HCEC 1CT (cell line): Measurements from ENCODE around the gene EIPR1.
"Not testable (repeated sequence)": the region's sequence is repeated elsewhere in the genome, so short reads cannot be mapped to it uniquely, and the experiment has no call there.

Source experiments
- DNase-seq: peaks from one replicate; pipeline ENCODE4 v3.0.0-alpha.2; 2017

Gene EIPR1

DNA sequence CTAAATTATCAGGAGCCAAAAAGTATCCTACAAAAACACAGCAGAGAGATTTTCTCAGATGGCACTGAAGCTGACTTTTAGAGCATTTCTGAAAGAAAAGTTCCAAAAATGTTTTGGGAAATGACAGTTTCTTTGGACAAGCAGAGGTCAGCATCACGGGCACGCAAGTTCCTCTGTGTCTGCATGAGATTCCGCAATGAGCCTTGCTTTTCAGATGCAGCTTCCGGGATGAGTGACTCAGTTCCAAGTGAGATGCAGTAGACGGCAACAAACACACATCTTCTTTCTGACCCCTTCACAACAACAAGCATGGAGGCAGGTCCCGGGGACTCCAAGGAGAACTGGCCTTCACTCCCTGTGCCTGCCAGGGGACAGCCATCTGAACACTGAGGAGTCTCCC lies 76.6 kb downstream of the EIPR1 start:
- no peak for DNase-seq

DNA sequence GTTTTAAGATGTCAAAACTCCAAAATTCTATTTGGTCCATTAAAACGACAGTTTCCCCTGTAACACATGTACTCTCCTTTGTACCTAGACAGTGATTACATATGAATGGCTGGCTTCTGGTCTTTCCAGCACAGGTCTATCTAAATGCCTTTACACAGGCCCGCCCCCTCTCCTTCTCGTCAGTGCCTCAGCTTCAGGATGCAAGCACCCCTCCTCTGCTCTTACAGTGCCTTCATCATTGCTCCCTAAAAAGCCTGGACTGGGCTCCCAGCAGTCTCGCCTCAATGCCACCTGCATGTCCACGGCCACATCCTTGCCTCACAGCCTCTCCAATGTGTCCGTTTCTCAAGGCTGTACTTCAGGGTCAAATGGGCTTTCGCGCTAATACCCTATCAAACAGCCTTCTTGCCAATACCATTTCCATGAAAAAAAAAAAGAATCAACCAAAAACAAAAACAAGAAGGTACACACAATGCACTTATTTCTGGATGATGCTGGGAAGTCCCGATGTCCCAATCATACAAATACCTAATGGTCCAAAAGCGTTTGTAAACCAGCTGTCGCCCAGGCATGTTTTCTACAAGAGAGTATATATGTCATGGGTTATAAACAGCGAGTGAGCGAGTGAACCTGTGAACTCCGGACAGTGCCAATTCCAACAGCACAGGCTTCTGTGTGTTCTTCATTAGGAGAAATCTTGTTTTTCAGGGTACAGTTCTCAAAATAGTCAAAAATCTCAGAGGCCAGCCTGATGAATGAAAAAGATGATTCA lies 77.2 kb downstream of the EIPR1 start:
- no peak for DNase-seq

DNA sequence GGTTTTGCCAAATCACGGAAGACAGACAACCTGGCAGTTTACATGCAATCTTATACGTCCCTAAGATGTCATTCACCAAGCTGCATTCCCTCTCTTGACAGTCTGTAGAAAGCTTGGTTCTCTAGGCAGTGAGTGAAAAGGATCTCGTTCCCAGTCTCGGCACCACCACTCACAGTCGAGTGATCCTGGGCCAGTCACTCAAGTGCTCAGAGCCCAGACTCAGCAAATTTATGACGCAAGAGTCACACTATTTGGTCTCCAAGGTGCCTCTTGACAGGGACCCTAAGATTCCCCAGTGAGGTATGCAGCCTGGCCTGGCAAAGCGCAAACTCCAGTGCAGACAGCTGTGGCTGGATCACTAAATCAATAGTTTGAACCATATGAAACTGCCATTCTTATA lies 77.9 kb downstream of the EIPR1 start:
- DNase-seq, result no peak

DNA sequence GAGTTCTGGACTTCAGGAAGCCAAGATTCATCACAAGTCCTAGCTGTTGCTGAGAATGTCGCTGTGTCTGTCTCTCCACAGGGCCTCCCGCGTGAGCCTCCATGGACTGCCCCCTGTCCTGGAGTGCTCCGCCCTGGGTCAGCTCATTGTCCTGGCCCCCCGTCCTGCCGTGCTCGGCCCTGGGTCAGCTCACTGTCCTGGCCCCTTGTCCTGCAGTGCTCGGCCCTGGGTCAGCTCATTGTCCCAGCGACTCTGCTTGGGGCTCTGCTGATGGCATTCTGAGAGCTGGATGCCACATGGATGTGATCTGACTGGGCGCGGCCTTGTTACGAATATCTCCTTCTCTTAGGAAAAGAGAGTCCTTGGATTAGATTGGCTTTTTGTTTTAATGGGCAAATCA lies 78.5 kb downstream of the EIPR1 start:
- DNase-seq, result no peak

DNA sequence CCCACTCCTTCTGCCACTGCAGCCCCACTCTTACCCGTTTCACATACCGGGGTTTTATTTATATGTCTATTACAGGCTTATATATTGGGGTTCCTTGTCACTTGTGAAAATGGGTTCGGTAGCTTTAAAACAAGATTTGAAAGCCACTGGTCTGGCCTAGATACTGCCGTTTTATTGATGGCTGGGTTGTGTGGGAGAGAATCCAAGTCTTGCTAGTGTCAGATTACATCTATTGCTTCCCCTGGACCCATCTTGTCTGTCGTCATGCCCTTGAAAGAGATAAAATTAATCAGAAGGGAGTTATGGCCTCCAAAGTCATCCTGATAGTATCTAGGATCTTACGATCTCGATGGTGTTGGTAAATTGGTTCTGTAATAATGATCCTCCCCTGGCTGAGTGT lies 79.4 kb downstream of the EIPR1 start:
- DNase-seq, result no peak

DNA sequence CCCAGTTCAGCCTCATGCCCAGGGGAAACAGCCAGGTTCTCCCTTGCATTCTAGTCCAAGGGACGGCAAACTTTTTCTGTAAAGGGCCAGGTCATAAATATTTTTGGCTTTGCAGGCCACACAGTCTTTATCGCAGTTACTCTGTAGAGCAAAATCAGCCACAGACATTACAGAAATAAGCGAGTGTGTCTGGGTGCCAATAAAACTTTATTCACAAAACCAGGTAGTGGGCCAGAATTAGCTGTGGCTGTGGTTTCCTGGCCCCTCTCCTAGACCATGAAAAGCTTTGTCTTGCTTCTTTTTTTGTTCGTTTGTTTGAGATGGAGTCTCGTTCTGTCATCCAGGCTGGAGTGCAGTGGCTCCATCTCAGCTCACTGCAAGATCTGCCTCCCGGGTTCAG lies 80.1 kb downstream of the EIPR1 start:
- DNase-seq, result no peak

DNA sequence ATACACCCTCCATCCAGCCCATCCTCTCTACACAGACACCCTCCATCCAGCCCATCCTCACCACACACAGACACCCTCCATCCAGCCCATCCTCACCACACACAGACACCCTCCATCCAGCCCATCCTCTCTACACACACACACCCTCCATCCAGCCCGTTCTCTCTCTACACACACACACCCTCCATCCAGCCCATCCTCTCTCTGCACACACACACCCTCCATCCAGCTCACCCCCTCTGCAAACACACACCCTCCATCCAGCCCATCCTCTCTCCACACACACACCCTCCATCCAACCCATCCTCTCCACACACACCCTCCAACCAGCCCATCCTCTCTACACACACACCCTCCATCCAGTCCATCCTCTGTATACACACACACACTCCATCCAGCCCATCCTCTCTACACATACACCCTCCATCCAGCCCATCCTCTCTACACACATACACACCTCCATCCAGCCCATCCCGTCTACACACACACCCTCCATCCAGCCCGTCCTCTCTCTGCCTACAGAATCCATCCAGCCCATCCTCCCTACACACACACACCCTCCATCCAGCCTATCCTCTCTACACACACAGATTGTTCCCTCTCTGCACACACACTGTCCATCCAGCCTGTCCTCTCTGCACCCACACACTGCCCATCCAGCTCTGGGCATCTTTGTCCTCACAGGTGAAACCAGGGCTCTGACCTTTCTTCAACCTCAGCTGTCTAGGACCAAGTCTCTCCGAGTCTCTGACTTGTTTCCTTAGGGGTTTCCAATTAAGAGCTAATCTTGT lies 81.2 kb downstream of the EIPR1 start:
- no peak for DNase-seq

DNA sequence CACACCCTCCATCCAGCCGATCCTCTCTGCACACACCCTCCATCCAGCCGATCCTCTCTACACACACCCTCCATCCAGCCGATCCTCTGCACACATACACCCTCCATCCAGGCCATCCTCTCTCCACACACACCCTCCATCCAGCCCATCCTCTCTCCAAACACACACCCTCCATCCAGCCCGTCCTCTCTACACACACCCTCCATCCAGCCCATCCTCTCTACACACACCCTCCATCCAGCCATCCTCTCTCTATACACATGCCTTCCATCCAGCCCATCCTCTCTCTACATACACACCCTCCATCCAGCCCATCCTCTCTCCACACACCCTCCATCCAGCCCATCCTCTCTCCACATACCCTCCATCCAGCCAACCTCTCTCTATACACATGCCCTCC lies 83.1 kb downstream of the EIPR1 start:
- no peak for DNase-seq

DNA sequence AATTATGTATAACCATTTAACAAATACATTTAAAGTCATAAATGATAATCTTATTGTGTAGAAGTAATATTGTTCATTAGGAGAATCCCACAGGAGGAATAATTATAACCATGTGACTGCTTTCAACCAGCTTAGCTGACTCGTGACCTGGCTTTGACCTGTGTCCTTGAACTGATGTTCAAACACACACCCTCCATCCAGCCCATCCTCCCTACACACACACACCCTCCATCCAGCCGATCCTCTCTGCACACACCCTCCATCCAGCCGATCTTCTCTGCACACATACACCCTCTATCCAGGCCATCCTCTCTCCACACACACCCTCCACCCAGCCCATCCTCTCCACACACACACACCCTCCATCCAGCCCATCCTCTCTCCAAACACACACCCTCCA lies 83.5 kb downstream of the EIPR1 start:
- DNase-seq, result no peak

DNA sequence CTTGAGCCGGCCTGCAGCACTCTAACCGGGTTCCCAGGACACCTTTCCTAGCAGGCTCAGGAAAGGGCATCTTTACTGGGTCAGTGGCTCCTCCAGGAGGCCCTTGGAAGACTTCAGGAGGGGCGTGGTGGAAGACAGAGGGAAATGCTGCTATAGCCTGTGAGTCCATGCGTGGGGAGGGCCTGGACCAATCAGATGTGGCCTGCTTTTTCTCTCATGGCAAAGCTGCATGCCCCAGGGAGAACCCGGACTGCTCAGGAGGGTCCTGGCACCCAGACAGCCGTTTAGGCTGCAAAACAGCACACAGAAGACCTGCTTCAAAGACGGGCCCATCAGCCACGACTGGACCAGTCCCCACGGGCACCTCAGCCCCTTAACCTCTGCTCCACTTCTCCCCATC lies 84.4 kb downstream of the EIPR1 start:
- DNase-seq, result no peak

DNA sequence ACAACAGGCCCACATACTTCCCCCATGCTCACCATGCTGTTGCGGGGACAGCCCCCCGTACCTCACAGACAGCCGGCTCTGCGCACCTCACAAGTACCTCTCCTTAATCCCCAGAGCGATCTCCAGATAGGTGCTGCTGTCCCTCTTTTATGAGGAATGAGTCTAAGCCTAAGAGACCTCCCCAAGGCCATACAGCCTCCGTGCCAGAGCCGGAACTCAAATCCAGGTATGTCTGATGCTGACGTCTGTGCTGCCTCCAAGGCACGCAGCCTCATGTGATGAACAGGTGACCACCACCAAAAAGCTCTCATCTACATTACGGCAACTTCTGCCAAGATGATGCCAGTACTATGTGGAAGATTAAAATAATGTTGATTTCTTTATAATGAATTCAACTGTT lies 85.2 kb downstream of the EIPR1 start:
- no peak for DNase-seq

DNA sequence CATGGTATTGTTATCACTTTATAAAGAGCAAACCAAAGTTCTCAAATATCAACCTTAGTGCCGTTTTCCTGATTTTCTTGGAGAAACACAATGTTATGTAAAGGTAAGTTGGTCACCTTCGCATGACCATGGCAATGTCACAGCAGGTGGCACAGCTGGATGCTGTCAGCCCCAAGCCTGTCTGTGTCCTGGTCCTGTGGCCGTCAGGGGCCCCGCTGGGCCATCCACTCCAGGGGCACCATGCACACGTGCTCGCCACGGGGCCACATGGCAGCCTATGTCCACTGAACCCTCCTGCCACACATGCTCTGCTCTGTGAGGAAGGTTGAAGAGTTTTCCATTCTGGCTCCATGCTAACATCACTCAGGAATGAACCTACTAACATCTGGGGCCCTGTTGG lies 85.9 kb downstream of the EIPR1 start:
- DNase-seq, result no peak

DNA sequence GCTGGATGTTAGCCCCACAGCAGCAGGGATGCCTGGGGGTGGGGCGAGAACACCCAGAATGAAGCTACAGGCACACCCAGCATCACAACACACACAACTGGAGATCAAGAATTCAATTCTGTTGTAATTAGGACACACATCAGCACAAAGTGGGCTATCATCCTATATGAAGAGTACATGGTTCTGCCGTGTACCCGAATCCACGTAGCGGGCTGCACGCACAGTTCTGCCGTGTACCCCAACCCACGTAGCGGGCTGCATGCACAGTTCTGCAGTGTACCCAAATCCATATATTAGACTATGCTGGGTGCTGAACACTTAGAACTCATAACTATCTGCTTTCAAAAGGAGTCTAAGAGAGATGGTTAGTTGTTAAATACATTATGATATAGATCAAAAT lies 86.5 kb downstream of the EIPR1 start:
- no peak for DNase-seq

DNA sequence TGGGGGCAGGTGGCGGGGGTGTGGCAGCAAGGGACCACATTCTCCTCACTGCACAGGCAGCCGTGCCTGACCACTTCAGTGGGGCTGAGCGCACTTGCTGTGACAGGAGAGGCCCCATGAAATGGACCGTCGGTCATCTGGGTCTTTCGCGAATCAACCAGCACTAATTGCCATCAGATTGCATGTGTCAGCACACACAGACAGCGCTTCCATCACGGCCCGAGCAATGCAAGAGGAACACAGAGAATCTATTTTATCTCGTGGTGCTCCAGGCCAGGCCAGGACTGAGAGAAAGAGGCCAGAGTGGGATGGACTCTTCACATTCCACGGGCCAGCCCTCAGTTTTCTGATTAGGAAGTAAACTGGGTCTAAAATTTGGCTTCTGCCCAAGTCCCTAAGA lies 87.0 kb downstream of the EIPR1 start:
- no peak for DNase-seq

DNA sequence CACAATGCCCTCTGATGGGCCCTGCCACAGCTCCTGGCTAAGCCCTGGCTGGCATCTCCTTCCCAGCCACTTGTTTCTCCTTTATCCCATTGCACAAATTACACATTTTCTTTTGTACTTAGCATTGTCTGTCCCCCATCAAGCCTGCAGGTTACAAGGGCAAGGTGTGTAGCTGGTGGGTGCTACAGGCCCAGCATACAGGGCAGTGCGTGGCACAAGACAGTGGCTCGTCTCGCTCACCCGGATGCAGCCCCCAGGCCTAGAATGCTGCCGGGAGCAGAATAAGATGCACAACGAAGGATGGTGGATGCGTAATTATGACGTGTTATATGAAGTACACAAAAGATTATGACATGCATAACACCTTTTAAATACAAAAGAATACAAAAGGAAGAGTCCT lies 87.6 kb downstream of the EIPR1 start:
- DNase-seq, result no peak

DNA sequence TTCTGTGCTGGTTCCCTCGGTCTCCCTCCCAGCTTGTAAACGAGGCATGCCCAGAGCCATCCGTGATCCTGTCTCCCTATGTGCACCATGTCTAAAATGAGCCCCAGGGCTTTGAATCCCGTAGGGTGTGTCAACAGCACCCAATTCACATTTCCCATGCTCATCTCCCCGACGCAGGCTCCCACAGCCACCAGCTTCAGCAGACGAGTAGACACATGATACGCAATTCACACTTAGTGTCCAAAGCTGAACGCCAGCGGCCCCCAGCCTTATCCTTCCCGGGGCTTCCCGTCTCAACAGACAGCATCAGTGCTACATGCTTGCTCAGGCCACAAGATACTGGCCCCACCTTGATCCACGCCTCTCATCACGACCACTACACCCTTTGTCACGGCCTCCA lies 88.1 kb downstream of the EIPR1 start:
- DNase-seq, result no peak

DNA sequence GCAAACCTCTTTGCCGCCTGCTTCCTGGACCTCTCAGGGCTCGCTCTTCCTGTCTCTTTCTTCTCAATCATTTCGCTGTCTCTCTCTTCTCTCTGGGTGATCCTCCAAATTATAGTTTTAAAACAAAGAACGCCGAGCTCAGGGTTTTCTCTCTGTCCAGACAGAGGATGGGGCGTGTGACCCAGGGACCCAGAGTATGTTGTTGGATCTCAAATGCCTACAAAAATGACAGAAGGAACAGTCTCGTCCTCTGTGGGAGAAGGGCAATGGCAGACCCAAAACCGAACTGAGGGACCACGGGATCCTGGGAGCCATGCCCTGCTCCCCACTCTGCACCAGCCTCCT lies 88.5 kb downstream of the EIPR1 start:
- DNase-seq, result no peak

DNA sequence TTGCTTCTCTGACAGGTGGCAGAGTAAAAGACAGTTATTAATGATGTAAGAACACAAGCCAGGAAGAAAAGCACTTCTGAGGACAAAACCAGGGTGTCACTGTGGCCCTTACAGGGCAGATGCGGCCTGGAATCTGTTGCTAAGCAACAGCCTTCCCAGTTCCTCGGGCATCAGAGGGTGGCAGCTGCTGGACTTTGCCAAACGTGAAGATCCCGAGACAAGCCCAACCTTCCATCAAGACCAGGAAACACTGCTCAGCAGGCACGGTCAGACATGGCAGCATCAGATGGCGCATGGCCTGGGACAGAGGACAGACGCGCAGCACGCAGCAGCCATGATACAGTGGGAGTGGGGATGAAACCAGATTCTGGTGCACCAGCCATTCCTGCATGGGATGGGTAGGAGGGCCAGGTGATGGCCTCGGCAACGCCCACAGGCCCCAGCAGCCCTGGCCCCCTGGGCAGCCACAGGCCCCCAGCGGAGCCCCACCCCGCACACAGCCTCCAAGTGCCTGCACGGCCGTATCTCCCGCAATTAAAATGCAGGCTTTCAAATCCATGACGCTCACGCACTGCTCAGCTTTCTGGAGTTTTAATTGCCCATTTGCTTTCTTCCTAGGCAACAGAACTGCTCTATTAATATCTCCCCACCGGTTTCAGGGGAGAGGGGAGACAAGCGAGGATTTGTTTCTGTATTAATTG lies 89.0 kb downstream of the EIPR1 start:
- no peak for DNase-seq

DNA sequence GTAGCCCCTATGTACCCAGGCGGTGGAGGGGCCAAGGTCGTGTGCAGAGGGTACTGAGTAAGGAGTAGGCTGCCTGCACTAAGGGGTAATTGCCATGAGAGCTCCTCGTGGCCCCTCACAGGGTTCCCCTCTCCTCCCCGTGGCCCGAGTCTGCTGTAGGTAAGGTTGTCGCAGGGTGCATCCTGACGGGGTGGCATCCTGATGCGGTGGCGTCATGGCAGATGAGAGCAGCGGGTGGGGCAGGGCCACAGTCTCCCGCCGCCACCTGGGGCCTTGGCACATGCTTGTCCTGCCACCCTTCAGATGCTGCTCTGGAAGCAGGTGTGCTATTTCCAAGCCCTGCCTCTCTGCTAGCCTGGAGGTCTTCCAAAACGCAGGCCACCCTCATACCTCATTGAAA lies 89.7 kb downstream of the EIPR1 start:
- DNase-seq, result no peak

DNA sequence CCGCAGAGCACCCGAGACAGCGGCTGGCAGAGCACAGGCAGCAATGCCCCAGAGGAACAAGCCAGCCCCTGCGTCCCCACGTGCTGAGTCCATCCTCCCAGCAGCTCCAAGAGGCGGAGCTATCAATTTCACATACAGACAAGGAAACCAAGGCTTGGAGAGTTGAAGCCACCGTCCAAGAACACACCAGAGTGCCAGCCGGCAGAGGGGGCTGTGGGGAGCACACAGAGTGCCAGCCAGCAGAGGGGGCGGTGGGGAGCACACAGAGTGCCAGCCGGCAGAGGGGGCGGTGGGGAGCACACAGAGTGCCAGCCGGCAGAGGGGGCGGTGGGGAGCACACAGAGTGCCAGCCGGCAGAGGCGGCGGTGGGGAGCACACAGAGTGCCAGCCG lies 91.0 kb downstream of the EIPR1 start:
- not testable (repeated sequence) for DNase-seq

DNA sequence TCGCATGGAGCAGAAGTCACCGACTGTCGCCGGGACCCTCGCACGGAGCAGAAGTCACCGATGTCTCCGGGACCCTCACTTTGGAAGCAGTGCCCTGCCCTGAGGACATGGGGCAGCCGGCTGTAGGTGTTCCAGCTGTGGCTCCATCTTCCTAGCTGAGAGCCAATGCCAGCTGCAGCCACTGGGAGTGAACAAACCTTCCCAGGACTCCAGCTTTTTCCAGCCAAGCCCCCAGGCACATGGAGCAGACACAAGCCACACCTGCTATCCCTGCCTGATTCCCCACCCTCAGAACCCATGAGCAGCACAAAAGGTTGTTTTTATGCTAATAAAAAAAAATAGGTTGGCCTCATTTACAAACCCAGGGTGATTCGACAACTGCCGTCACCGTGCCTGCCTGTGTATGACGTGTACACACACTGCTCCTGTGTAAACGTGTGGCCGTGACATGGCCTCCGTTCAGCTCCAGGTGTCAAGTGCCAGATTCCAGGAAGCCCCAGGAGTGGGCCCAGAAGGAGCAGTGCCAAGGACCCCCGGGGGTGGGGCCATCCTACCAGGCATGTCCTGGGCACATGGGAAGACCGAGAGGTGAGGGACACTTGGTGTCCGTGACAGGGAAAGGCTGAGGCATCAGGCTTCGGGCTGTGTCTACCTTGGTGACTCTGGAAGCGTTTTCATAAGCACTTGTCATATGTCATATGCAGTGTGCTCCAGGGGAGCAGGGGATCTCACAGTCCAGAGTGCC lies 91.5 kb downstream of the EIPR1 start:
- DNase-seq, result no peak

DNA sequence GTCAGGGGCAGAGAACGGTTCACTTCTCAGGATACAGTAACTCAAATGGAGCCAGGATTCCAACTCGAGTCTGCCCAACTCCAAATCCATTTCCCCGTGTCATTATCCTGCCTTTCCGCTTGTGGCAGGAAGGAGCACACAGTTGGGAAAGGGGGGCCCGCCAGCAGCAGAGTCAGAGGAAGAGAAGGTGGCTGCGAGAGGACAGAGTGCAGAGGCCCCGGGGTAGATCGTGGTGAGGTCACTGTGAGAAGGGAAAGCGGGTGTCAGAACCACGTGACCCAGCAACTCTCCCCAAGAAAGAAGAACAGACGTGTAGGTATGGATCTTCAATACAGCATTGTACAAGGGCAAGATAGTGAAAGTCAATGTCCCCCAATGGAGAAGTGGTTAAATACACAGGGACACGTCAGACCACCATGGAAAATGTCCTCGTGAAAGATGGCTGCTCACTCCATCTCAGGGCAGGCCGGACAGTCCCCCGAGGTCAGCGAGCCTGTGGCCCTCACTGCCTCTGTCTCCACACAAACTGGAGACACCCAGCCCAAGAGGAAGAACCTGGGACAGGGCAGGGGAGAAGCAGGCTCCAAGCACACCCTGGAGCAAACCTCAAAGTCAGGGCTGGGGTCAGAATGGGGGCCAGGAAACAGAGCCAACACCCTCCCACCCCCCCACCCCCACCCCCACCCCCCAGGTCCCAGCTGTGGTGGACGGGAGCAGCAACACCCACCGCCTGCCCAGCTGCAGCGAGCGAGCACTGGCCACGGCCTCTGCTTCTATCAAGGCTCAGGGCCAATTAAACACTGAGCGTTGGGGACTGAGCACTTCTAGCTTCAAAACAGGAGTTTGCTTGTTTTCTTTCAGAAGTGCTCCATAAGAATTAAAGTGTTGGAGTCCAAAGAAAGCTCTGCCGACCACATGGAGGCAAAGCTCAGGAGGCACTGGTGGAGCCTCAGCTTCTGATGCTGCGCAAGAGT lies 92.7 kb downstream of the EIPR1 start:
- no peak for DNase-seq
